ENCODE results near the gene MRPL33. TPM values are rescaled to one million over a fixed set of nuclear protein-coding genes. Genes with fewer than 3 reads are reported as not detected.

MRPL33 gene
- total RNA-seq, 1 donor from 2014 or later, result 3.4 TPM

DNA sequence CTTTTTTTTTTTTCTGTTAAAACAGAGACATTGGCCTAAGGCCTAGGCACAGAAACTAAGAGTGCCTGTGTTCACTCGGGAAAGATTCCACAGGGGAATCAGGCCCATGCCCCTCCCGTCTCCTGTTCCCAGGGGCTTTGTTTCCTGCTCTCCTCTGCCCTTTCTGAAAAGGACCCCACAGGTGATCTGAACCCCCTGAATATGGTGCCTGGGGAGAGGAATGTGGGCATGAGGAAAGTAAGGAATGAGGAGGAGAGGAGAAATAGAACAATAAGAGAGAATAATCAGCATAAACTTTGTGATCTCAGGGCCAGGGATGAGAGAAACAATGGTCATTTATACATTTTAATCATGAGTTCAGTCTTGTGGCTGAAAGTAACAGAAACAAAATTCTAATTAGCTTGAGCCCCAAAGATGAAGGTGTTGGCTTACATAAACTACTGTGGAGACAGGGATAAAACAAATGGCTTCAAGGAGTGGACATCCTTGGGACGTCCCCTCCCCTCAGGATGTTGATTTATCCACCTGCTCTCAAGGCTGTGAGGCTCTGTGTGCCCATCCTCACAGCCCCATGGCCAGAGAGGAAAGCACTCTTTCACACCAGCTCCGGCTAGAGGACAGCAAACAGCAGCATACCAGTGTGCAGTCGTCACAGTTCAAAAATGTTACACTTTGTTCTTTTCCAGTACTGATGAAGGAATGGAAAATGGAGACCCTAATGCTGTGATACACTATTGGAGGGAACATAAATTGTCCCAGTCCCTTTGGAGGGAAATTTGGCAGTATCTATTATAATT is 46.4 kb upstream of the MRPL33 start:
- Histone ChIP-seq H3K4me1 (peaks cover 21 to 36% of the 10 kb centered on the region in 2 donors), H3K27me3 (no peaks in the 10 kb centered on the region), H3K4me3 (no peak overlapping the region), H3K36me3 (no peaks in the 10 kb centered on the region), H3K9me3 (no peaks in the 10 kb centered on the region), H3K27ac (peak overlapping the region; percentile 87 to 95)
- intact Hi-C loops (cut with DNase I), result loop anchor here (5.0 kb wide), 4 partner anchors 97 to 672 kb away; partner anchors contain the start of genes BABAM2 and RBKS
- no peak for TF ChIP-seq CTCF (IDR thresholded peaks at IDR 0.05)
- peak in 1 of 2 donors; percentile 85 for DNase-seq (ENCODE audit: low spot score in 2 of 2)

GRCh38 chr2:27727257-27727656 is 44.3 kb upstream of the MRPL33 start:
- H3K4me3 ChIP-seq, result no peak overlapping the region
- H3K27ac ChIP-seq, result peak overlapping the region; percentile 9 to 87
- peaks cover 17 to 25% of the 10 kb centered on the region in 2 donors for H3K4me1 ChIP-seq
- H3K9me3 ChIP-seq, result no peaks in the 10 kb centered on the region
- no peaks in the 10 kb centered on the region for H3K36me3 ChIP-seq
- TF ChIP-seq CTCF (IDR thresholded peaks at IDR 0.05), result no peak
- DNase-seq (ENCODE audit: low spot score in 2 of 2), result no peak
- H3K27me3 ChIP-seq, result no peaks in the 10 kb centered on the region
- intact Hi-C loops (cut with DNase I), result no loop called here

- Histone ChIP-seq H3K27ac (peak overlapping the region; percentile 13 to 36), H3K4me1 (peaks cover 17 to 25% of the 10 kb centered on the region in 2 donors), H3K27me3 (no peaks in the 10 kb centered on the region), H3K36me3 (no peaks in the 10 kb centered on the region), H3K9me3 (no peaks in the 10 kb centered on the region), H3K4me3 (no peak overlapping the region)
- intact Hi-C loops (cut with DNase I), result no loop called here
- TF ChIP-seq CTCF (IDR thresholded peaks at IDR 0.05), result no peak
- no peak for DNase-seq (ENCODE audit: low spot score in 2 of 2)
Measured at GRCh38 chr2:27728081-27728858, 43.2 kb upstream of the MRPL33 start.

GRCh38 chr2:27729198-27729597 is 42.3 kb upstream of the MRPL33 start:
- intact Hi-C loops (cut with DNase I), result no loop called here
- H3K36me3 ChIP-seq, result no peaks in the 10 kb centered on the region
- no peak for DNase-seq (ENCODE audit: low spot score in 2 of 2)
- H3K4me3 ChIP-seq, result no peak overlapping the region
- peaks cover 10 to 17% of the 10 kb centered on the region in 2 donors for H3K4me1 ChIP-seq
- no peak for TF ChIP-seq CTCF (IDR thresholded peaks at IDR 0.05)
- H3K9me3 ChIP-seq, result no peaks in the 10 kb centered on the region
- no peak overlapping the region for H3K27ac ChIP-seq
- H3K27me3 ChIP-seq, result no peaks in the 10 kb centered on the region

DNA sequence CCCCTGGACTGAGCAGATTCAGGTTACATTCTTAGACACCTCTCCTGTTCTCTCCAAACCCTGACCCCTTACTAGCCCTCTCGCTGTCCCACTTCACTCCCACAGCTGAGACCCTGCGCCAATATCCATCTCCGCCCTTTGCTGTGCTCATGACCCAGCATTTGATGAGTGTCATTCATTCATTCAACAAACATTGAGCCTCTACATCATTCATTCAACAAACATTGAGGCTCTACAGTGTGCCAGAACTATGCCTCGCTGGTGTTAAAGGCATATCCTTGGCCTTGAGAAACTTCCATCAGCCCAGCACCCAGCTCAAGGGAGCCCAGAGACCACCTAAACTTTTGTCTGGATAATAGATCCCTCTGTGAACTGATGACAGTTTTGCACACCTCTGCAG is 41.9 kb upstream of the MRPL33 start:
- DNase-seq (ENCODE audit: low spot score in 2 of 2), result no peak
- Histone ChIP-seq H3K4me1 (peaks cover 6 to 15% of the 10 kb centered on the region in 2 donors), H3K36me3 (no peaks in the 10 kb centered on the region), H3K9me3 (no peaks in the 10 kb centered on the region), H3K27me3 (no peaks in the 10 kb centered on the region), H3K4me3 (no peak overlapping the region), H3K27ac (no peak overlapping the region)
- intact Hi-C loops (cut with DNase I), result no loop called here
- no peak for TF ChIP-seq CTCF (IDR thresholded peaks at IDR 0.05)
